HCT116 (cell line): ENCODE measurements around the gene ACOX3. TPM values are rescaled to one million over a fixed set of nuclear protein-coding genes. Genes with fewer than 3 reads are reported as not detected.

ENCODE experiments used
- ATAC-seq: fragments of 200-7000 bp; cut with Tn5 transposase; 2 replicates; pipeline ENCODE4 v1.9.1; 2020; ENCODE audit warnings: mild to moderate bottlenecking, moderate library complexity
- BruUV-seq: library from RNA; stranded (reverse); fragments of 400-500 nt; replicated peaks from 2 replicates; lab custom pipeline; 2021; lab: Mats Ljungman, UMichigan
- CTCF ChIA-PET: fragments of 300-600 bp; sonication (Branson Sonifier 250); formaldehyde crosslinking; loops from one replicate; lab custom pipeline; 2021; ENCODE audit warnings: antibody characterized with exemption; lab: Charles Lee
- POLR2A ChIA-PET: fragments of 300-600, 350-600 bp; sonication (Branson Sonifier 250); formaldehyde crosslinking; loops from one replicate; lab custom pipeline; 2021; ENCODE audit warnings: antibody characterized with exemption; lab: Charles Lee
- RAD21 ChIA-PET, 2 experiments: fragments of 300-600 bp; sonication (Branson Sonifier 250); formaldehyde crosslinking; loops; one replicate each; lab custom pipeline; 2023; ENCODE audit warnings: low total read pairs in 2 of 2; ENCODE audit not compliant: uncharacterized antibody in 2 of 2, unreplicated experiment in 2 of 2, low non-redundant PET in 1 of 2; lab: Charles Lee
- DNase-seq: peaks from one replicate; pipeline ENCODE4 v3.0.0-alpha.2; 2010; ENCODE audit warnings: low read depth, low spot score
- H2AFZ ChIP-seq: fragments of 200-600 bp; shearing (Covaris generic), sonication (generic); 2 replicates; pipeline ENCODE4 v1.6.1; 2017; ENCODE audit warnings: low read depth, mixed run types, mixed read lengths, antibody characterized with exemption, low read length; ENCODE audit not compliant: poor library complexity, severe bottlenecking
- H3K27ac ChIP-seq: 2 replicates; pipeline ENCODE4 v1.5.1; 2012; ENCODE audit warnings: low read depth, low read length
- H3K27me3 ChIP-seq: fragments of 200-600 bp; sonication (generic); 2 replicates; pipeline ENCODE4 v1.6.1; 2016; ENCODE audit warnings: mixed run types, low read length, mixed read lengths; ENCODE audit not compliant: insufficient read depth
- H3K36me3 ChIP-seq, 2 experiments: fragments of 200-500 bp in 1 of 2; fragments of 200-600 bp in 1 of 2; sonication (Bioruptor generic) in 1 of 2; sonication (generic) in 1 of 2; 2 replicates each; pipeline versions ENCODE4 v1.5.1 to v1.6.1; 2014 to 2016; ENCODE audit warnings: low read length in 2 of 2, inconsistent platforms in 1 of 2, mixed read lengths in 1 of 2, mixed run types in 1 of 2; ENCODE audit not compliant: insufficient read depth in 2 of 2, control insufficient read depth in 1 of 2
- H3K4me1 ChIP-seq, 2 experiments: fragments of 200-600 bp in 1 of 2; sonication (generic) in 1 of 2; 2 replicates each; pipeline versions ENCODE4 v1.5.1 to v1.6.1; 2012 to 2017; ENCODE audit warnings: low read length in 2 of 2, inconsistent platforms in 1 of 2, mild to moderate bottlenecking in 1 of 2, mixed read lengths in 1 of 2, mixed run types in 1 of 2, moderate library complexity in 1 of 2; ENCODE audit not compliant: insufficient read depth in 2 of 2, control insufficient read depth in 1 of 2
- H3K4me2 ChIP-seq: fragments of 200-600 bp; sonication (generic); 2 replicates; pipeline ENCODE4 v1.6.1; 2017; ENCODE audit warnings: mixed run types, low read length, mixed read lengths
- H3K4me3 ChIP-seq, 2 experiments: fragments of 200-600 bp in 1 of 2; sonication (generic) in 1 of 2; replicated peaks in 1 of 2; 2 replicates each; pipeline ENCODE4 v1.5.1; 2011 to 2016; ENCODE audit warnings: low read length in 2 of 2, control low read depth in 1 of 2, low read depth in 1 of 2, mild to moderate bottlenecking in 1 of 2, mixed read lengths in 1 of 2, mixed run types in 1 of 2
- H3K79me2 ChIP-seq: fragments of 200-600 bp; sonication (generic); 2 replicates; pipeline ENCODE4 v1.6.1; 2017; ENCODE audit warnings: mild to moderate bottlenecking, mixed run types, low read length, moderate library complexity, mixed read lengths; ENCODE audit not compliant: insufficient read depth
- H3K9ac ChIP-seq: fragments of 200-600 bp; sonication (generic); 2 replicates; pipeline ENCODE4 v1.6.1; 2016; ENCODE audit warnings: low read length, mixed read lengths
- H3K9me2 ChIP-seq: fragments of 200-600 bp; sonication (generic), shearing (Covaris generic); 2 replicates; pipeline ENCODE4 v1.6.1; 2017; ENCODE audit warnings: mixed run types, mild to moderate bottlenecking, moderate library complexity; ENCODE audit not compliant: insufficient read depth
- H3K9me3 ChIP-seq, 2 experiments: fragments of 200-500 bp in 1 of 2; fragments of 200-600 bp in 1 of 2; sonication (Bioruptor generic) in 1 of 2; sonication (generic) in 1 of 2; 2 replicates each; pipeline ENCODE4 v1.6.1; 2014 to 2017; ENCODE audit warnings: low read length in 2 of 2, mixed read lengths in 2 of 2, inconsistent platforms in 1 of 2, low read depth in 1 of 2, mild to moderate bottlenecking in 1 of 2, mixed run types in 1 of 2, moderate library complexity in 1 of 2; ENCODE audit not compliant: control insufficient read depth in 1 of 2, insufficient read depth in 1 of 2
- H4K20me1 ChIP-seq: fragments of 200-600 bp; sonication (generic), shearing (Covaris generic); 2 replicates; pipeline ENCODE4 v1.6.1; 2017; ENCODE audit warnings: mixed run types, mild to moderate bottlenecking, moderate library complexity; ENCODE audit not compliant: insufficient read depth
- CBX3 ChIP-seq: IDR thresholded peaks from 2 replicates; pipeline ENCODE4 v1.6.1; 2012; ENCODE audit warnings: low read depth
- CTCF ChIP-seq, 3 experiments: fragments of 200-600 bp in 1 of 3; sonication (generic) in 1 of 3; IDR thresholded peaks in 2 of 3; conservative IDR thresholded peaks in 1 of 3; 2 replicates each; pipeline ENCODE4 v1.5.1; 2012 to 2017; ENCODE audit warnings: low read depth in 2 of 3, low read length in 2 of 3, antibody characterized with exemption in 1 of 3, borderline replicate concordance in 1 of 3, control low read depth in 1 of 3, mild to moderate bottlenecking in 1 of 3, mixed read lengths in 1 of 3, mixed run types in 1 of 3, moderate library complexity in 1 of 3; ENCODE audit not compliant: insufficient read depth in 1 of 3
- ELF1 ChIP-seq: IDR thresholded peaks from 2 replicates; pipeline ENCODE4 v1.6.1; 2012; ENCODE audit warnings: low read depth, borderline replicate concordance
- EZH2 ChIP-seq: fragments of 200-600 bp; sonication (generic); IDR thresholded peaks from 2 replicates; pipeline ENCODE4 v1.6.1; 2017; ENCODE audit warnings: antibody characterized with exemption, mixed run types
- EZH2phosphoT487 ChIP-seq: fragments of 200-600 bp; IDR thresholded peaks from 2 replicates; pipeline ENCODE4 v1.6.1; 2018; ENCODE audit warnings: antibody characterized with exemption, borderline replicate concordance
- JUND ChIP-seq: IDR thresholded peaks from 2 replicates; pipeline ENCODE4 v1.6.1; 2012
- POLR2A ChIP-seq: IDR thresholded peaks from 2 replicates; pipeline ENCODE4 v1.7.0; 2011; ENCODE audit warnings: borderline replicate concordance; ENCODE audit not compliant: insufficient read depth, insufficient read length; ENCODE audit errors: extremely low read depth
- POLR2AphosphoS5 ChIP-seq: IDR thresholded peaks from 2 replicates; pipeline ENCODE4 v1.6.1; 2011; ENCODE audit warnings: mild to moderate bottlenecking, low read depth, low read length, moderate library complexity
- RAD21 ChIP-seq: IDR thresholded peaks from 2 replicates; pipeline ENCODE4 v1.6.1; 2012; ENCODE audit warnings: low read depth, mild to moderate bottlenecking
- SIN3A ChIP-seq: IDR thresholded peaks from 2 replicates; pipeline ENCODE4 v1.6.1; 2012; ENCODE audit warnings: low read depth
- SP1 ChIP-seq: IDR thresholded peaks from 2 replicates; pipeline ENCODE4 v1.6.1; 2012; ENCODE audit warnings: low read depth
- SRF ChIP-seq: IDR thresholded peaks from 2 replicates; pipeline ENCODE4 v1.6.1; 2012; ENCODE audit warnings: low read depth
- ZFX ChIP-seq: fragments of 450-650 bp; IDR thresholded peaks from 2 replicates; pipeline ENCODE4 v1.6.1; 2017
- intact Hi-C: fragments of 100-400 bp; cut with micrococcal nuclease; formaldehyde crosslinking; loops from 2 replicates; pipeline ENCODE4 v1.10.0; 2022
- total RNA-seq: library from RNA; stranded (reverse); gene quantifications from one replicate; pipeline ENCODE4 v1.2.1, GENCODE V29; 2021; ENCODE audit not compliant: unreplicated experiment
- TF ChIP-seq, protein P1 (sequence below): IDR thresholded peaks from 2 replicates; pipeline ENCODE4 v1.6.1; 2011; ENCODE audit warnings: mild to moderate bottlenecking, low read length, moderate library complexity; ENCODE audit not compliant: insufficient replicate concordance; ENCODE audit errors: extremely low read depth

Gene ACOX3
- total RNA-seq, 1 experiment from 2014 or later = 16.9 TPM

DNA sequence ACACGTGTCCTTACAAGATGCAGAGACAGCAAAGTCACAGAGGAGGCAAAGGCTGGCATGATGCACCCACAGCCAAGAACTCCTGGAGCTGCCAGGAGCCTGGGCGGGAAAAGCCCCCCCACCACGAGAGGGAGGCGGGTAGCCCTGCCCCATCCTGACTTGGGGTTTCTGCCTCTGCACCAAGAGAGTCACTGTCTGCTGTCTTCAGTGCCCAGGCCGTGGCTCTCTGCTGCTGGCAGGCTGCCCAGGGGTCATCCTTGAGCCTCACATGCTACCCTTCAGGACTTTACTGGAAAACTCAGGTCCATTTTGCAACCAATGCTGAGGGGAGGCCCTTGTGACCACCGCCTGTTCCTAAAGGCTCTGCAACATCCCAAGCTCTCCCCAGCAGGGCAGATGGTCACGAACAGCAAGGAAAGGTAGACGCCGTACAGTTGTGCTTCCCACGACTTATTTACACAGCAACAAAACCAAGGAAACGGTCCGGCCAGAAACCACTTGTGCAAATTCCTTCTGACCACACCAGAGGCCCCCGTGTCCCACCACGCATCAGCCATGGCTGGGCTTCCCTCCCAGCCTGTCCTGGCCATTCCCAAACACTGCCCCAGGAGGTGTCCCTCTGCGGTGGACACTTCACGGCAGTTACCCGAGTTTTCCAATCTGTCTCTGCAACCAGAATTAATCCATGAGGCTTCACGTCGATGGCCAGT is 56.9 kb downstream of the ACOX3 start:
- ChIA-PET CTCF (no interaction called here), POLR2A (no interaction called here)
- Histone ChIP-seq H3K4me3 (no peak overlapping the region), H3K9ac (no peak overlapping the region)
- no peak for DNase-seq
- TF ChIP-seq JUND = no peak
- TF ChIP-seq SIN3A = no peak
- no peak for TF ChIP-seq SRF
- no peak for TF ChIP-seq CTCF (IDR thresholded peaks at IDR 0.05 in 2 of 3, conservative IDR thresholded peaks at IDR 0.05 in 1 of 3; ENCODE audit: borderline replicate concordance in 1 of 3, insufficient read depth in 1 of 3, low read depth in 2 of 3, low read length in 2 of 3)
- no peak for TF ChIP-seq RAD21
- TF ChIP-seq, all 23 proteins: peak for 0
- BruUV-seq = no TSS peak
- no peak for ATAC-seq
- Histone ChIP-seq H3K36me3 (no peaks in the 10 kb centered on the region), H2AFZ (no peak overlapping the region), H3K4me1 (peaks cover 0 to 6% of the 10 kb centered on the region in 2 experiments; a peak in 1 of 4 replicates), H3K79me2 (no peaks in the 10 kb centered on the region), H4K20me1 (no peaks in the 10 kb centered on the region), H3K27me3 (no peaks in the 10 kb centered on the region), H3K4me2 (no peak overlapping the region), H3K27ac (no peak overlapping the region), H3K9me2 (no peaks in the 10 kb centered on the region), H3K9me3 (no peaks in the 10 kb centered on the region)
- RAD21 ChIA-PET = no interaction called here
- intact Hi-C loops = no loop called here

GRCh38 chr4:8383016-8383415 is 57.5 kb downstream of the ACOX3 start:
- RAD21 ChIA-PET = no interaction called here
- no peak for DNase-seq
- BruUV-seq = no TSS peak
- TF ChIP-seq EZH2phosphoT487 (no peak), CBX3 (no peak), SRF (no peak), SIN3A (no peak), EZH2 (no peak), CTCF (IDR thresholded peaks at IDR 0.05 in 2 of 3, conservative IDR thresholded peaks at IDR 0.05 in 1 of 3; ENCODE audit: borderline replicate concordance in 1 of 3, insufficient read depth in 1 of 3, low read depth in 2 of 3, low read length in 2 of 3) (no peak), ZFX (no peak), JUND (no peak), POLR2AphosphoS5 (no peak), ELF1 (no peak), SP1 (no peak), POLR2A (no peak)
- TF ChIP-seq, protein P1, sequence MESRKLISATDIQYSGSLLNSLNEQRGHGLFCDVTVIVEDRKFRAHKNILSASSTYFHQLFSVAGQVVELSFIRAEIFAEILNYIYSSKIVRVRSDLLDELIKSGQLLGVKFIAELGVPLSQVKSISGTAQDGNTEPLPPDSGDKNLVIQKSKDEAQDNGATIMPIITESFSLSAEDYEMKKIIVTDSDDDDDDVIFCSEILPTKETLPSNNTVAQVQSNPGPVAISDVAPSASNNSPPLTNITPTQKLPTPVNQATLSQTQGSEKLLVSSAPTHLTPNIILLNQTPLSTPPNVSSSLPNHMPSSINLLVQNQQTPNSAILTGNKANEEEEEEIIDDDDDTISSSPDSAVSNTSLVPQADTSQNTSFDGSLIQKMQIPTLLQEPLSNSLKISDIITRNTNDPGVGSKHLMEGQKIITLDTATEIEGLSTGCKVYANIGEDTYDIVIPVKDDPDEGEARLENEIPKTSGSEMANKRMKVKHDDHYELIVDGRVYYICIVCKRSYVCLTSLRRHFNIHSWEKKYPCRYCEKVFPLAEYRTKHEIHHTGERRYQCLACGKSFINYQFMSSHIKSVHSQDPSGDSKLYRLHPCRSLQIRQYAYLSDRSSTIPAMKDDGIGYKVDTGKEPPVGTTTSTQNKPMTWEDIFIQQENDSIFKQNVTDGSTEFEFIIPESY = no peak

More at GRCh38 chr4:8383016-8383415, 57.5 kb downstream of the ACOX3 start:
- no peak for ATAC-seq
- intact Hi-C loops = no loop called here
- no peak overlapping the region for H3K4me3 ChIP-seq
- no peaks in the 10 kb centered on the region for H3K9me3 ChIP-seq
- H3K4me2 ChIP-seq = no peak overlapping the region
- peaks cover 0 to 4% of the 10 kb centered on the region in 2 experiments; a peak in 1 of 4 replicates for H3K4me1 ChIP-seq
- CTCF ChIA-PET = no interaction called here
- H3K36me3 ChIP-seq = no peaks in the 10 kb centered on the region
- no peak overlapping the region for H3K9ac ChIP-seq
- H4K20me1 ChIP-seq = no peaks in the 10 kb centered on the region
- POLR2A ChIA-PET = no interaction called here
- H2AFZ ChIP-seq = no peak overlapping the region
- H3K27me3 ChIP-seq = no peaks in the 10 kb centered on the region
- H3K79me2 ChIP-seq = no peaks in the 10 kb centered on the region
- H3K27ac ChIP-seq = no peak overlapping the region
- no peaks in the 10 kb centered on the region for H3K9me2 ChIP-seq
